ENCODE results near the gene LILRA6.
"Not testable (repeated sequence)": the region's sequence is repeated elsewhere in the genome, so short reads cannot be mapped to it uniquely, and the experiment has no call there.

DNA sequence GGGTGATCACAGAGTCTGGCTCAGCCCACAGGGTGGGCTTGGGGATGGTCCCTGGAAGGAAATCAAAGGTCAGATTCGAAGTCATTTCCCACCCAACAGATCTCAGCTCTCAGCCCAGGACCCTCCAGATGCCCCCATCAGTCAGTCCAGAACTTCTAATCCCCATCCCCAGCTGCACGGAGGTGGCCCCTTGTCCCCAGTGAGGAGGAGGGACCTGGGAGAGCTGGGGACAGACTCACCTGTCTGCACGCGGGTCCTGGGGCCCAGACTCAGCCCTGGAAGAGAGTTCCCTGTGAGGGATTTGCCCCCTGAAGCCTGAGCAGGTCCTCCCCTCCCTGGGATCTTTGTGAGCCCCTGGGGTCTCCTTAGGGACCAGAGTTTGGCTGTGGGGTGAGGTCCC, 37.4 kb upstream of the LILRA6 start:
- not testable (repeated sequence) for TF ChIP-seq EZH2 (IDR thresholded peaks at IDR 0.05); POLR2AphosphoS5 (IDR thresholded peaks at IDR 0.05; ENCODE audit: borderline replicate concordance, low read depth, low read length); FOXP2 (optimal IDR thresholded peaks at IDR 0.05; ENCODE audit: control extremely low read depth, extremely low read length, insufficient read depth)
